Ascending aorta (tissue), 2 donors: Measurements from ENCODE around the gene ADSS1. TPM values are rescaled to one million over a fixed set of nuclear protein-coding genes. Genes with fewer than 3 reads are reported as not detected.

Experiments
- DNase-seq, 2 donors: peaks; one replicate each; pipeline ENCODE4 v3.0.0-alpha.2; 2019; ENCODE audit warnings: low spot score in 2 of 2
- H3K27ac ChIP-seq, 2 donors: fragments of 200-600 bp; sonication (generic); one replicate each; pipeline ENCODE4 v1.5.1; 2016 to 2017; ENCODE audit warnings: mild to moderate bottlenecking in 1 of 2
- H3K27me3 ChIP-seq: fragments of 200-600 bp; sonication (generic); one replicate; pipeline ENCODE4 v1.5.1; 2017
- H3K36me3 ChIP-seq, 2 donors: fragments of 200-600 bp; sonication (generic); one replicate each; pipeline ENCODE4 v1.5.1; 2016
- H3K4me1 ChIP-seq, 2 donors: fragments of 200-600 bp; sonication (generic); one replicate each; pipeline ENCODE4 v1.5.1; 2016 to 2017; ENCODE audit warnings: mild to moderate bottlenecking in 1 of 2
- H3K4me3 ChIP-seq, 2 donors: fragments of 200-600 bp; sonication (generic); one replicate each; pipeline ENCODE4 v1.5.1; 2016 to 2017; ENCODE audit warnings: mild to moderate bottlenecking in 1 of 2
- H3K9me3 ChIP-seq, 2 donors: fragments of 200-600 bp; sonication (generic); one replicate each; pipeline ENCODE4 v1.5.1; 2016
- CTCF ChIP-seq, 3 experiments: fragments of 200-600 bp in 2 of 3; fragments of 450-650 bp in 1 of 3; sonication (generic) in 2 of 3; IDR thresholded peaks; one replicate each; pipeline ENCODE4 v1.5.1; 2016 to 2019; ENCODE audit warnings: antibody characterized with exemption in 3 of 3, mild to moderate bottlenecking in 1 of 3, moderate library complexity in 1 of 3
- intact Hi-C: fragments of 100-400 bp; cut with DNase I; formaldehyde crosslinking; loops from one replicate; pipeline ENCODE4 v1.15.1; 2023
- total RNA-seq: library from RNA; depleted of rRNA; stranded (reverse); fragments of >200 nt; gene quantifications from one replicate; pipeline ENCODE4 v1.1.0, GENCODE V29; 2016

The ADSS1 gene
- total RNA-seq, 1 donor from 2014 or later: 30.2 TPM

GRCh38 chr14:104771918-104772706 lies 48.1 kb downstream of the ADSS1 start:
- TF ChIP-seq CTCF (IDR thresholded peaks at IDR 0.05): no peak
- H3K9me3 ChIP-seq: no peaks in the 10 kb centered on the region
- no peak for DNase-seq
- intact Hi-C loops: no loop called here
- H3K4me3 ChIP-seq: no peak overlapping the region
- H3K27ac ChIP-seq: no peak overlapping the region
- peaks cover 3 to 8% of the 10 kb centered on the region in 2 donors for H3K4me1 ChIP-seq
- no peaks in the 10 kb centered on the region for H3K27me3 ChIP-seq
- H3K36me3 ChIP-seq: peaks cover 59 to 63% of the 10 kb centered on the region in 2 donors

GRCh38 chr14:104772707-104773504 lies 48.9 kb downstream of the ADSS1 start:
- DNase-seq: no peak
- Histone ChIP-seq H3K9me3 (no peaks in the 10 kb centered on the region), H3K4me1 (peaks cover 3 to 8% of the 10 kb centered on the region in 2 donors), H3K4me3 (no peak overlapping the region), H3K27ac (no peak overlapping the region), H3K36me3 (peaks cover 59 to 66% of the 10 kb centered on the region in 2 donors), H3K27me3 (no peaks in the 10 kb centered on the region)
- no peak for TF ChIP-seq CTCF (IDR thresholded peaks at IDR 0.05)
- intact Hi-C loops: no loop called here

GRCh38 chr14:104773505-104774452 lies 49.8 kb downstream of the ADSS1 start:
- H3K27me3 ChIP-seq: no peaks in the 10 kb centered on the region

GRCh38 chr14:104774453-104775072 lies 50.5 kb downstream of the ADSS1 start:
- intact Hi-C loops: no loop called here
- no peak for DNase-seq
- Histone ChIP-seq H3K4me3 (no peak overlapping the region), H3K27ac (no peak overlapping the region), H3K9me3 (no peaks in the 10 kb centered on the region), H3K4me1 (no peaks in the 10 kb centered on the region), H3K27me3 (no peaks in the 10 kb centered on the region), H3K36me3 (peaks cover 67% of the 10 kb centered on the region in 2 donors)
- TF ChIP-seq CTCF (IDR thresholded peaks at IDR 0.05): no peak

More at GRCh38 chr14:104773505-104774452, 49.8 kb downstream of the ADSS1 start:
- peaks cover 59 to 66% of the 10 kb centered on the region in 2 donors for H3K36me3 ChIP-seq
- no peak for DNase-seq
- H3K9me3 ChIP-seq: no peaks in the 10 kb centered on the region
- intact Hi-C loops: no loop called here
- H3K4me1 ChIP-seq: peaks cover 1 to 3% of the 10 kb centered on the region in 2 donors
- H3K4me3 ChIP-seq: no peak overlapping the region
- TF ChIP-seq CTCF (IDR thresholded peaks at IDR 0.05): no peak
- no peak overlapping the region for H3K27ac ChIP-seq

GRCh38 chr14:104775073-104775489 lies 51.1 kb downstream of the ADSS1 start:
- Histone ChIP-seq H3K4me1 (no peaks in the 10 kb centered on the region), H3K27ac (no peak overlapping the region), H3K9me3 (no peaks in the 10 kb centered on the region), H3K27me3 (no peaks in the 10 kb centered on the region), H3K36me3 (peaks cover 71 to 72% of the 10 kb centered on the region in 2 donors), H3K4me3 (no peak overlapping the region)
- DNase-seq: no peak
- intact Hi-C loops: no loop called here
- TF ChIP-seq CTCF (IDR thresholded peaks at IDR 0.05): no peak
